GM12875 (cell line): ENCODE measurements around the gene AGO1.
"Not testable (repeated sequence)": the region's sequence is repeated elsewhere in the genome, so short reads cannot be mapped to it uniquely, and the experiment has no call there.

Experiments
- H3K4me3 ChIP-seq: one replicate; pipeline ENCODE4 v1.5.1; 2011; ENCODE audit warnings: low read depth, low read length, control low read depth
- TF ChIP-seq, protein P1 (sequence below): IDR thresholded peaks from 2 replicates; pipeline ENCODE4 v1.5.1; 2011; ENCODE audit warnings: low read depth, mild to moderate bottlenecking, control low read depth, inconsistent platforms, low read length, moderate library complexity, borderline replicate concordance; ENCODE audit not compliant: insufficient read depth

AGO1 gene

DNA sequence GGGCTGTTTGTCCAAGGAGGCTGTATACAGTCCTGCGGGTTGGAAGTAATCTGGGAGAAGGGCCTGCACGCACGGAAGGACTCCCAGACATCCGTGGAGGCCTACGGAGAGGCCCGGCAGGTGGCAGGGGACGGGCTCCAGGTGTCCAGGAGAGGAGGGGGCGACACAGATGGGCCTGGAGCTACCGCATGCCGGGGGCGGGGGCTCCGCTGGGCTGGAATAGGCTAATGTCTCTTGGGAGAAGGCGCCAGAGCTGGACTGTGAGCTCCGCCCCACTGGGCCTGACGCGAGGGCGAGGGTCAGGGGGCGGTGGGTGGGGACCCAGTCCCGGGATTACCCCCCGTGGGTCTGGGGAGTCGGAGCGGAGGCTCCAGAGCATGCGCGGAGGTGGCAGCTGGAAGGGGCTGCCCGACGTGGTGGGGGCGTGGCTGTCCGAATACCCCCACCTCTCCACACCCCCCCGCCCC is 659 bp downstream of the AGO1 start:
- TF ChIP-seq, protein P1, sequence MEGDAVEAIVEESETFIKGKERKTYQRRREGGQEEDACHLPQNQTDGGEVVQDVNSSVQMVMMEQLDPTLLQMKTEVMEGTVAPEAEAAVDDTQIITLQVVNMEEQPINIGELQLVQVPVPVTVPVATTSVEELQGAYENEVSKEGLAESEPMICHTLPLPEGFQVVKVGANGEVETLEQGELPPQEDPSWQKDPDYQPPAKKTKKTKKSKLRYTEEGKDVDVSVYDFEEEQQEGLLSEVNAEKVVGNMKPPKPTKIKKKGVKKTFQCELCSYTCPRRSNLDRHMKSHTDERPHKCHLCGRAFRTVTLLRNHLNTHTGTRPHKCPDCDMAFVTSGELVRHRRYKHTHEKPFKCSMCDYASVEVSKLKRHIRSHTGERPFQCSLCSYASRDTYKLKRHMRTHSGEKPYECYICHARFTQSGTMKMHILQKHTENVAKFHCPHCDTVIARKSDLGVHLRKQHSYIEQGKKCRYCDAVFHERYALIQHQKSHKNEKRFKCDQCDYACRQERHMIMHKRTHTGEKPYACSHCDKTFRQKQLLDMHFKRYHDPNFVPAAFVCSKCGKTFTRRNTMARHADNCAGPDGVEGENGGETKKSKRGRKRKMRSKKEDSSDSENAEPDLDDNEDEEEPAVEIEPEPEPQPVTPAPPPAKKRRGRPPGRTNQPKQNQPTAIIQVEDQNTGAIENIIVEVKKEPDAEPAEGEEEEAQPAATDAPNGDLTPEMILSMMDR: no peak
- H3K4me3 ChIP-seq: peak overlapping the region; percentile 98

DNA sequence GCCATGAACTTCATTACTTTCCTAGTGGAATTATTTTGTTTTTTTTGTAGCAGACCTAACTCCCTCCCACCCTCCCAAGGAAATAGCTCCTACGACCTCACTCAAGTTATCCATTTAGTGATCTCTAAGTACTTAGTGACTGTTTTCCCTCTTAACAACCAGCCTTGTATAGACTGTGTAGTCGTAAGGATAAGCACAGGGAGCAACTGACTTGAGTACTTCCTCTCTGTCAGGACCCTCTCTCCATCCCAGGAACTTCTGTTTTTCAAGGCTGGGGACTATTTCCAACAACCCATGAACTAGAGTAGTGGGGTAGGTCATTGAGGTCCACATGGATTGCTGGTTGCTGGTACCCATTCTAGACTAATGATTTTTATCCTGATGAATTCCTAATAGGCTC is 1.9 kb downstream of the AGO1 start:
- TF ChIP-seq, protein P1: no peak
- H3K4me3 ChIP-seq: no peak overlapping the region

GRCh38 chr1:35885961-35886558 is 3.1 kb downstream of the AGO1 start:
- H3K4me3 ChIP-seq: no peak overlapping the region
- TF ChIP-seq, protein P1: no peak

GRCh38 chr1:35886577-35887431 is 3.8 kb downstream of the AGO1 start:
- no peak overlapping the region for H3K4me3 ChIP-seq
- TF ChIP-seq, protein P1: no peak

DNA sequence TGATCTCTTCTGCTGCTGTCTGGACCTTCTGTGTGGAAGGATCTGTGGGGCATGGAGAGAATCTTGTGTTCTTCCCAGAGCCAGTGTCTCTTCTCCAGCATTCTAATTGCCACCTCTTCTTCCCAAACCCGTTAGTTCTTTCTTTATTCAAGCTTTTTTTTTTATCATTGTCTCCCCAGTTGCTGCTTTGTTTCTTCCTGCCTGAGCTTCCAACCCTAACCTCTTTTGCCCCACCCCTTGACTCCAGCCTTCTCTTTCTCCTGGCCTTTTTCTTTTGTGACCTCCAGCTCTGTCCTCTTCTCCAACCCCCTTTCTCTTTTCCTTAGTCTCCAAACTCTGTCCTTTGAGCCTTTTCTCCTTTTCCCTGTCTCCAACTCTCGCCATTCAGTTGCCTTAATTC is 4.5 kb downstream of the AGO1 start:
- TF ChIP-seq, protein P1: no peak
- H3K4me3 ChIP-seq: no peak overlapping the region

DNA sequence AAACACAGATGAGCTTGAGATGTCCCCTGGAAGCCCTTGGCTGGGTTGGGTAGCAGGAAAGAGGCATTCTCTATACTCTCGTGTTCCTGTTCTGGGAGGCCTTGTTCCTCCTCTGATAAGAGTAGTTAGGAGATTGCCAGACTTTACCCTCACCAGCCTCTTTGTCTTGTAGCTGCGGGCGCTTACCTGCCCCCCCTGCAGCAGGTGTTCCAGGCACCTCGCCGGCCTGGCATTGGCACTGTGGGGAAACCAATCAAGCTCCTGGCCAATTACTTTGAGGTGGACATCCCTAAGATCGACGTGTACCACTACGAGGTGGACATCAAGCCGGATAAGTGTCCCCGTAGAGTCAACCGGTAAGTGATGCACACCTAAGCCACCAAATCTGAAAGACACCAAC is 5.2 kb downstream of the AGO1 start:
- no peak overlapping the region for H3K4me3 ChIP-seq
- TF ChIP-seq, protein P1: no peak

GRCh38 chr1:35888981-35889380 is 6.0 kb downstream of the AGO1 start:
- H3K4me3 ChIP-seq: not testable (repeated sequence)
